ENCODE data around the gene STXBP1.

Gene STXBP1

DNA sequence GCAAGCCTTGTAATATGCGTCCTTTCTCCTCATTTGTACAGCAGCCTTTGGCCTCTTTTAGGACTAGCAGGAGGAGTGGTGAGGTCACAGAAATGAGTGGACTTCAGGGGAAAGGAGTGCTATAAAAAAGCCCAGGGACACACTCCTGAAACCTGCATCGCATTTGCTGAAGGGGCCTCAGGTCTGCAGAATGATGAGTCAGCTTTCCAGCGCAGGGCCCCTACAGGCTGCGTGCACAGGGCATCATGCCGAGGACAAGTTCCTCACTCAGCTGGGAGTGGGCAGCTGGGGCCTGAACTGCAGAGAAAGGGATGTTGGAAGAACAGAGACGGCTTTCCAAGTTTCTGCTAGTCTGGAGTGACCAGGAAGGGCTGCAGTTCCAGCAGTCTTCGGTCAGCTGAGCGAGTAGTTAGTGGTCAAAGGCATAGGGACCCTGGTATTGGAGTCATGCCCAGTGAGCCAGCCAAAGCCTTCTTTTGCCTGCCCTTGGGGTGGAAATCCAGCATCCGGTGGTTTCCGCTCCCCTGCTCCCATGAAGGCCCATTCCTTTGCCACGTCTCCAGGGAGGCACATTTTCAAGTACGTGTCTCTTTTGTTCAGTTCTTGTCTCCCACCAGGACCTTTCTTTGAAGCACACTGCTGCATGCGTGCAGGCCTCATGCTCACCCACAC lies 77.4 kb downstream of the STXBP1 start:
- DNase-seq (ENCODE audit: low read depth in 2 of 3, low spot score in 2 of 3): no peak

- no peak for DNase-seq (ENCODE audit: low read depth in 2 of 3, low spot score in 2 of 3)
Measured at GRCh38 chr9:127690735-127691134, 78.7 kb downstream of the STXBP1 start.

DNA sequence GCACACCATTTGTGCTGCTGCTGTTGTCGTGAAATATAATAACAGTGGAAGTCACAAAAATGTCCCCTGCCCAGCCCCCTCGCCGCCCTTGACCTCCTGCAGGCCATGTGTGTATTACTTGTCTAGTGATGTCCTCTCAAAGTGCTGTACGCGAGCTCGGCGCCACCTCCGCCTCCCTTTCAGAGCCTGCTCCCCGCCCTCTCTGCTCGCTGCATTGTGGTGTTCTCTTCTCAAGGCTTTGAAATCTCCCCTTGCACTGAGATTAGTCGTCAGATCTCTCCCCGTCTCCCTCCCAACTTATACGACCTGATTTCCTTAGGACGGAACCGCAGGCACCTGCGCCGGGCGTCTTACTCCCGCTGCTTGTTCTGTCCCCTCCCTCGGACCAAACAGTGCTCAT lies 80.0 kb downstream of the STXBP1 start:
- no peak for DNase-seq (ENCODE audit: low read depth in 2 of 3, low spot score in 2 of 3)

- no peak for DNase-seq (ENCODE audit: low read depth in 2 of 3, low spot score in 2 of 3)
Measured at GRCh38 chr9:127693143-127693542, 81.1 kb downstream of the STXBP1 start.

DNA sequence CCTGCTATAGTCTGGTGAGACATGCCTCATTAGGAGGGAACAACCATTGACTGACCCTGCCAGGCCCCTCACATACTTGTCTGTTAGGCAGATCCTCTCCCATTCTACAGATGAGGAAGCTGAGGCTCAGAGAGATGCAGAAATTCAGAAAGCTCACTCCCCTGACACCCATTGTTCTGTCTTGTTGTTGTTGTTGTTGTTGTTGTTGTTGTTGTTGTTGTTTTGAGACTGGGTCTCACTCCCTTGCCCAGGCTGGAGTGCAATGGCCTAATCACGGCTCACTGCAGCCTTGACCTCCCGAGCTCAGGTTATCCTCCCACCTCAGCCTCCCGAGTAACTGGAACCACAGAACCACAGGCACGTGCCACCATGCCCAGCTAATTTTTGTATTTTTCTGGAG lies 81.6 kb downstream of the STXBP1 start:
- DNase-seq (ENCODE audit: low read depth in 2 of 3, low spot score in 2 of 3): no peak

DNA sequence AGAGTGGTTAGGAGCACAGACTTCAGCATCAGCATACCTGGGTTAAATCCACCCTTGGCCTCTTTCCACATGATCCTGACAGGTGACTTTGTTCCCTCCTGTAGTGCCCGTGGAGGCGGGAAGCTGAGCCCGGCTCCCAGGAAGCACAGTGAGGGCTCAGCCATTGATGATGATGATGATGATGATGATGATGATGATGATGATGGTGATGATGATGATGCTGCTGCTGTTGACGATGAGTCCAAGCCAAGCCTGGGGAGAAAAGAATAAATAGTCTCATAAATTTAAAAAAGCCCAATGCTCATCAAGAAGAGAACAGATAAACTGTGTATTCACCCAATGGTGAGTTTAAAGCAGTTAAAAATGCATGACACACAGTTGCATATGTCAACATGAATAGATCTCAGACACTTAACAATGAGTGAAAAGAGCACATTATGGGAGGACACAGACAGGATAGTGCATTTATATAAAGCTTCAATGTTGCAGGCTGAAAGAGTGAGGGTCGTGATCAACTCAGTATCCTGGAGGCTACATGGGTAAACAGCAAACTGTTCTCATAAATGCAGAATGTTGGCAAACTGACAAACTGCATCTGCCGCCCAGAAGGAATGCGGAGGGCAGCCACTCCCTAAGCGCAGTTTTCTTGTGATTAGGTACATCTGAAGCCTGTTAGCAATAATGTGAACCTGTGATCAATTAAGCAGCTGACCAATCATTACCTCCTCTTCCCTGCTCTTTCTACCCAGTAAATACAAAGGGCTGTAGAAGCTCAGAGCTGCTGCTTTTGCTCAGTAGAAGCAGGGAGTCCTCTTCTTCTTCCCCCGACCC lies 83.0 kb downstream of the STXBP1 start:
- no peak for DNase-seq (ENCODE audit: low read depth in 2 of 3, low spot score in 2 of 3)

GRCh38 chr9:127697575-127697974 lies 85.5 kb downstream of the STXBP1 start:
- no peak for DNase-seq (ENCODE audit: low read depth in 2 of 3, low spot score in 2 of 3)

DNA sequence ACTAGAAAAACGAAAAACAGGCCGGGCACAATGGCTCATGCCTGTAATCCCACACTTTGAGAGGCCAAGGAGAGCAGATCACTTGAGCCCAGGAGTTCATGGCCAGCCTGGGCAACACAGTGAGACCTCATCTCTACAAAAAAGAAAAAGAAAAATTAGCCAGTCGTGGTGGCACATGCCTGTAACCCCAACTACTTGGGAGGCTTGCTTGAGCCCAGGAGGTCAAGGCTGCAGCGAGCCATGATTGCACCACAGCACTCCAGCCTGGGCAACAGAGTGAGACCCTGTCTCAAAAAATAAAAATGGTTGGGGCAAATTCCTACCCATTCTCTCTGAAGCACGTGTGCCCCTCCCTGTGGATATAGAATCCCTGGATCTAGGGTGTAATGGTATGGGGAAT lies 86.3 kb downstream of the STXBP1 start:
- DNase-seq (ENCODE audit: low read depth in 2 of 3, low spot score in 2 of 3): no peak

- peak; percentile 64 to 75 (median 69) for DNase-seq (ENCODE audit: low read depth in 2 of 3, low spot score in 2 of 3)
Measured at GRCh38 chr9:127698985-127699670, 87.1 kb downstream of the STXBP1 start.

DNA sequence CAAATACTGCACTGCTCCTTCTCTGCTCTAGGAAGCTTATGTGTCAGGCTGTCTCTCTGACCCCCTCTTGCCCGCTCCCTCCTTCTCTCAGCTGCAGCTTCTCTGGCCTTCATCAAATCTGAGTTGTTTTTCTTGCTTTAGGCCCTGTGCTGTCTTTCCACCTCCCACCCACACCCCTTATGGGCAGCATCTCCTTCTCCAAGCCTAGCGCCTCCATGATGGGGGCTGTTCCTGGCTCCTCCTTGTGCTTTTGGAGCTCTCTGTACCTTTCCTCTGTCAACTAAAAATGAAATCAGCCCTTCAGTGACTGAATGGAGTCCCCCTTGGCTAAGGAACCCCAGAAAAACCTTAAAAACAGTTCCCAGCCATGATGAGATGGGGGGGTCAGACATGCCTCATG lies 88.1 kb downstream of the STXBP1 start:
- DNase-seq (ENCODE audit: low read depth in 2 of 3, low spot score in 2 of 3): no peak

- DNase-seq (ENCODE audit: low read depth in 2 of 3, low spot score in 2 of 3): no peak
Measured at GRCh38 chr9:127700594-127701255, 88.6 kb downstream of the STXBP1 start.

- no peak for DNase-seq (ENCODE audit: low read depth in 2 of 3, low spot score in 2 of 3)
Measured at GRCh38 chr9:127703289-127703946, 91.3 kb downstream of the STXBP1 start.

DNA sequence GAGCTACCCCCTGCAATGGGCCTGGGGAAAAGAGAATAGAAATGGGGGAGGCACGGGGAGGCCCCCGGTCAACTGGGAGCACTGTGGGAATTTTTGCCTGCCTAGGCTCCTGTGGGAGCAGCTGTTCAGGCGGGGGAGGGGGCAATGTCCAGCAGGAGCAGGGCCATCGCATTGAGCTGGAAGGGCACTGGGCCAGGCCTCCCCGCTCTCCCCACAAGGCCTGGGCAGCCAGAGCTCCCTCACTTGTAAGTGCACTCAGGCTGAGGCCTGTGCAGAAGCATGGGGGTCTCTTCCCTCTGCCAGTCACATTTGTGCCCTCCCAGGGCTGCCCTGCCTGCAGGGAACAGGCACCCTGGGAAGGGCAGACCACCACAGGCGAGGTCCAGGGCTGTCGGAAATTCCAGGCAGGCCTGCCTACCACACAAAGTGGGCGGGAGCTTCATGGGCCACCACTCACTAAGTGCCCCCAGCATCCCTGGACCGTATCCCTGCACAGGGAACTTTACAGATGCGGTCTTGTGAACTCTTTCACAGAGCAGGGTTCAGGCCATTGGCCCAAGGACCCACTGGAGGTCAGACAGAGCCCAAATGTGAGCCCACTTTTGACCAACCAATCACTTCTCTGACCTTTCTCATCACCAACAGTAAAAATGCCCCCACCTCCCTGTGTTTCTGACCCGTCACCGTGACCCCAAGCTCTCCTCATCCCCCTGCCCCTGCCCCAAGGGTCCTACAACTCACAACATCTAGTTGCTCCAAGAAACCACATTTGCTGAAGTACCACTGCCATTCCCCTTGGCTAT lies 93.7 kb downstream of the STXBP1 start:
- DNase-seq (ENCODE audit: low read depth in 2 of 3, low spot score in 2 of 3): no peak

DNA sequence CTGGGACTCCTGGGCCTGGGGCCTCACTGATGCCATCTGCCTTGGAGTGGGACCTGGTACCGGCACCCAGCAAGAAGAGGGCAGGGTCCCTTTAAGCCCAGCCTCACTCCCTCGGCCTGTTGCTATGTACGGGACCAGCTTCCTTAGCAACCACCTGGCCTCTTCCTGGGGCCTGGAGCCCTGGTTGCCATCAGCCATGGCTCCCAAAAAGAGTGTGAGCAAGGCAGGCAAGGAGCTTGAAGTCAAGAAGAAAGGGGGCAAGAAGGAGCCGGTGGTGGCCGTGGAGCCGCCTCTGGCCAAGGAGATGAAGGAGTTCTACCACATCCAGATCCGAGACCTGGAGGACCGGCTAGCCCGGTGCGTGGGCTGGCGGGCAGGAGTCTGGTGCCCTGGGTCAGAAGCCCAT lies 94.8 kb downstream of the STXBP1 start, which contains the start of gene CFAP157:
CFAP157 (plus strand) TSS at position 153 of the 406 bp plus-strand sequence; CDS start at position 197, 44 bp downstream.
- DNase-seq (ENCODE audit: low read depth in 2 of 3, low spot score in 2 of 3): no peak

- DNase-seq (ENCODE audit: low read depth in 2 of 3, low spot score in 2 of 3): no peak
Measured at GRCh38 chr9:127707766-127708165, 95.7 kb downstream of the STXBP1 start.

GRCh38 chr9:127708952-127709587 lies 97.0 kb downstream of the STXBP1 start:
- DNase-seq (ENCODE audit: low read depth in 2 of 3, low spot score in 2 of 3): no peak

DNA sequence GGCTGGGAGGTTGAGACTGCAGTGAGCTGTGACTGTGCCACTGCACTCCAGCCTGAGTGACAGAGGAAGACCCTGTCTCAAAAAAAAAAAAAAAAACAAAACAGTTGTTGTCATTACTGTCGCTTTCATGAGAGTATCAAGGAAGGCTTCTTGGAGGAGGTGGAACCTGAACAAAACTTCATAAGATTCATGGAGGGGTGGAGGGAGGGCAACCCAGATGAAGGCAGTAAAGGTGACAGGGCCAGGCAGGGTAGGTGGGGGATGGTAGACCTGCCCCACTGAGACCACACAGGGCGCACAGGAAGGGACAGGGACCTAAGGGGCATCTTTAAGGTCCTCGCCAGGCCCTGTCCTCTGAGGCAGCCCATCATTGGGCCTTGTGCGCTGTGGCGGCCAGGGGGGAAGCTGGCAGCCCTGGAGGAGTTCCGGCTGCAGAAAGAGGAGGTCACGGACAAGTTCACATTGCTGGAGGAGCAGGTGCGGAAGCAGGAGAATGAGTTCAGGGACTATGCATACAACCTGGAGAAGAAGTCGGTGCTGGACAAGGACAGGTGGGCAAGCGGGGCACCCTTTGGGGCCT lies 98.2 kb downstream of the STXBP1 start:
- no peak for DNase-seq (ENCODE audit: low read depth in 2 of 3, low spot score in 2 of 3)

- DNase-seq (ENCODE audit: low read depth in 2 of 3, low spot score in 2 of 3): no peak
Measured at GRCh38 chr9:127711226-127711701, 99.2 kb downstream of the STXBP1 start.

DNA sequence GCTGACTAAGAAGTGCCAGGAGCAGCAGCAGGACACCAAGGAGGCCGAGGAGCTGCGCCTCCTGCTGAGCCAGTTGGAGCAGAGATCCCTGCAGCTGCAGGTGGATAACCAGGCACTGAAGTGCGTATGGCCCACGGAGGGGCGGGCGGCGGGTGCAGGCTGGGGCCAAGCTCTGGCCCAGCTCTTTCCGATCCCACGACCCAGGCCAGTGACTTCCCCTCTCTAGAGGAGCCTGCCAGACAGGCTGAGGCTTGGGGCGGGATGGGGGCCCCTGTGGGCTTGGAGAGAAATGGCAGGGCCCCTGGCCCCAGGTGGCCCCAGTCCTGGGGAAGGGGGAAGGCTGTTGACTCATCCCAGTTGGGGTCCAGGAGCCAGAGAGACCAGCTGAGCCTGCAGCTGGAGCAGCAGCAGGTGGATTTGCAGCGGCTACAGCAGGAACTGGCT lies 99.8 kb downstream of the STXBP1 start:
- no peak for DNase-seq (ENCODE audit: low read depth in 2 of 3, low spot score in 2 of 3)
